SK-N-SH (cell line): Measurements from ENCODE around the gene ATPAF2. TPM values are rescaled to one million over a fixed set of nuclear protein-coding genes. Genes with fewer than 3 reads are reported as not detected.

ENCODE experiments used
- CTCF ChIA-PET: fragments of 300-600, 350-600 bp; formaldehyde crosslinking; extraction: SDS; loops from one replicate; lab custom pipeline; 2021; lab: Yijun Ruan, JAX
- POLR2A ChIA-PET: fragments of 350-600 bp; sonication (Branson Sonifier 250); formaldehyde crosslinking; extraction: SDS; loops from one replicate; lab custom pipeline; 2020; ENCODE audit warnings: antibody characterized with exemption, inconsistent platforms; lab: Yijun Ruan, JAX
- DNase-seq: peaks from one replicate; pipeline ENCODE4 v3.0.0; 2012
- H2AFZ ChIP-seq: fragments of 200-600 bp; sonication (generic); 2 replicates; pipeline ENCODE4 v1.8.1; 2016; ENCODE audit warnings: antibody characterized with exemption, mild to moderate bottlenecking, low read depth
- H3F3A ChIP-seq: fragments of 200-600 bp; sonication (generic); replicated peaks from 2 replicates; pipeline ENCODE3; 2016; ENCODE audit warnings: antibody characterized with exemption, mild to moderate bottlenecking; ENCODE audit not compliant: insufficient read depth
- H3K27ac ChIP-seq, 2 experiments: fragments of 200-500 bp in 1 of 2; fragments of 200-600 bp in 1 of 2; sonication (Bioruptor generic) in 1 of 2; sonication (generic), shearing (Covaris generic) in 1 of 2; 2 replicates each; pipeline versions ENCODE4 v1.5.1 to v1.6.1; 2014 to 2016; ENCODE audit warnings: low read depth in 2 of 2, inconsistent platforms in 1 of 2, low read length in 1 of 2, mild to moderate bottlenecking in 1 of 2, mixed read lengths in 1 of 2
- H3K27me3 ChIP-seq: fragments of 200-600 bp; sonication (generic), shearing (Covaris generic); 2 replicates; pipeline ENCODE4 v1.6.1; 2016; ENCODE audit warnings: mixed run types; ENCODE audit not compliant: insufficient read depth
- H3K36me3 ChIP-seq, 2 experiments: fragments of 200-500 bp in 1 of 2; fragments of 200-600 bp in 1 of 2; sonication (Bioruptor generic) in 1 of 2; sonication (generic) in 1 of 2; replicated peaks in 1 of 2; 2 replicates each; pipeline versions ENCODE3 to v1.5.1; 2014 to 2016; ENCODE audit warnings: low read length in 1 of 2, mild to moderate bottlenecking in 1 of 2; ENCODE audit not compliant: insufficient read depth in 2 of 2, control insufficient read depth in 1 of 2
- H3K4me1 ChIP-seq, 2 experiments: fragments of 200-500 bp in 1 of 2; fragments of 200-600 bp in 1 of 2; sonication (Bioruptor generic) in 1 of 2; sonication (generic), shearing (Covaris generic) in 1 of 2; 2 replicates each; pipeline versions ENCODE4 v1.5.1 to v1.6.1; 2014 to 2016; ENCODE audit warnings: low read depth in 1 of 2, low read length in 1 of 2, mixed run types in 1 of 2; ENCODE audit not compliant: insufficient read depth in 2 of 2, control insufficient read depth in 1 of 2
- H3K4me2 ChIP-seq: fragments of 200-600 bp; sonication (generic), shearing (Covaris generic); 2 replicates; pipeline ENCODE4 v1.6.1; 2017; ENCODE audit warnings: mixed run types
- H3K4me3 ChIP-seq, 2 experiments: fragments of 200-500 bp in 1 of 2; fragments of 200-600 bp in 1 of 2; sonication (Bioruptor generic) in 1 of 2; sonication (generic), shearing (Covaris generic) in 1 of 2; 2 replicates each; pipeline versions ENCODE4 v1.5.1 to v1.8.1; 2014 to 2016; ENCODE audit warnings: low read depth in 2 of 2, inconsistent platforms in 1 of 2, low read length in 1 of 2, mild to moderate bottlenecking in 1 of 2, mixed read lengths in 1 of 2, moderate library complexity in 1 of 2
- H3K79me2 ChIP-seq: fragments of 200-600 bp; sonication (generic); 2 replicates; pipeline ENCODE4 v1.8.1; 2017; ENCODE audit warnings: mild to moderate bottlenecking; ENCODE audit not compliant: insufficient read depth
- H3K9ac ChIP-seq: fragments of 200-600 bp; sonication (generic); 2 replicates; pipeline ENCODE4 v1.6.1; 2017; ENCODE audit warnings: mixed run types
- H3K9me2 ChIP-seq: fragments of 200-600 bp; sonication (generic); 2 replicates; pipeline ENCODE4 v1.6.1; 2017; ENCODE audit warnings: mixed run types
- H3K9me3 ChIP-seq: fragments of 200-600 bp; sonication (generic); 2 replicates; pipeline ENCODE4 v1.6.1; 2017; ENCODE audit warnings: mixed run types, mild to moderate bottlenecking, moderate library complexity
- H4K20me1 ChIP-seq: fragments of 200-600 bp; sonication (generic); 2 replicates; pipeline ENCODE4 v1.6.1; 2017; ENCODE audit warnings: mild to moderate bottlenecking, mixed run types; ENCODE audit not compliant: insufficient read depth
- CHD2 ChIP-seq: fragments of 150-350 bp; IDR thresholded peaks from 2 replicates; pipeline ENCODE4 v1.6.1; 2018; ENCODE audit warnings: low read length; ENCODE audit not compliant: partially characterized antibody
- ELF1 ChIP-seq: IDR thresholded peaks from 2 replicates; pipeline ENCODE4 v1.4.0; 2012
- EP300 ChIP-seq, 2 experiments: IDR thresholded peaks; 2 replicates each; pipeline versions ENCODE4 v1.4.0 to v1.6.1; 2012; ENCODE audit warnings: borderline replicate concordance in 1 of 2, low read depth in 1 of 2, low read length in 1 of 2
- EZH2phosphoT487 ChIP-seq: fragments of 200-600 bp; sonication (generic); IDR thresholded peaks from 2 replicates; pipeline ENCODE4 v1.6.1; 2017; ENCODE audit warnings: low read depth, mixed run types, mild to moderate bottlenecking, antibody characterized with exemption, moderate library complexity, borderline replicate concordance
- FOSL2 ChIP-seq: IDR thresholded peaks from 2 replicates; pipeline ENCODE4 v1.4.0; 2012; ENCODE audit warnings: low read depth, mild to moderate bottlenecking, moderate library complexity, borderline replicate concordance
- FOXM1 ChIP-seq: IDR thresholded peaks from 2 replicates; pipeline ENCODE4 v1.4.0; 2012; ENCODE audit warnings: low read depth, mild to moderate bottlenecking
- GATA2 ChIP-seq: sonication (generic); formaldehyde crosslinking; IDR thresholded peaks from 2 replicates; pipeline ENCODE4 v1.5.0; 2020; ENCODE audit warnings: mild to moderate bottlenecking, missing genetic modification reagents
- JUND ChIP-seq: IDR thresholded peaks from 2 replicates; pipeline ENCODE4 v1.4.0; 2012
- NFIC ChIP-seq: IDR thresholded peaks from 2 replicates; pipeline ENCODE4 v1.4.0; 2012; ENCODE audit warnings: borderline replicate concordance
- RCOR1 ChIP-seq: fragments of 150-350 bp; IDR thresholded peaks from 2 replicates; pipeline ENCODE4 v1.6.1; 2017; ENCODE audit warnings: antibody characterized with exemption, low read length
- RXRA ChIP-seq: IDR thresholded peaks from 2 replicates; pipeline ENCODE4 v1.4.0; 2012; ENCODE audit warnings: low read depth, mild to moderate bottlenecking, borderline replicate concordance
- SIN3A ChIP-seq: IDR thresholded peaks from 2 replicates; pipeline ENCODE4 v1.6.1; 2012; ENCODE audit warnings: low read depth, mild to moderate bottlenecking, low read length, moderate library complexity, borderline replicate concordance
- TAF1 ChIP-seq: IDR thresholded peaks from 2 replicates; pipeline ENCODE4 v1.6.1; 2012; ENCODE audit warnings: low read depth, mild to moderate bottlenecking, low read length, moderate library complexity, borderline replicate concordance
- TCF12 ChIP-seq: IDR thresholded peaks from 2 replicates; pipeline ENCODE4 v1.4.0; 2012
- TEAD4 ChIP-seq: IDR thresholded peaks from 2 replicates; pipeline ENCODE4 v1.4.0; 2012; ENCODE audit warnings: mild to moderate bottlenecking, borderline replicate concordance; ENCODE audit not compliant: insufficient read depth
- YY1 ChIP-seq: IDR thresholded peaks from 2 replicates; pipeline ENCODE4 v1.4.0; 2012; ENCODE audit warnings: low read depth, mild to moderate bottlenecking
- WGBS: methylation state at CpG from one replicate; pipeline ENCODE4 v1.1.6; 2017; ENCODE audit warnings: low lambda C conversion rate; 5-methylcytosine and 5-hydroxymethylcytosine counted together
- polyA plus RNA-seq, 3 experiments: library from polyadenylated mRNA; depleted of rRNA; stranded (reverse); fragments of >200 nt; gene quantifications; 2 replicates each; pipeline ENCODE4 v1.2.3, GENCODE V29; 2012
- TF ChIP-seq, protein P1 (sequence below): IDR thresholded peaks from 2 replicates; pipeline ENCODE4; 2012
- TF ChIP-seq, protein P2 (sequence below): fragments of 150-350 bp; IDR thresholded peaks from 2 replicates; pipeline ENCODE4 v1.6.1; 2017; ENCODE audit warnings: antibody characterized with exemption, low read length, low read depth, borderline replicate concordance
- TF ChIP-seq, protein P3 (sequence below): fragments of 150-350 bp; IDR thresholded peaks from 2 replicates; pipeline ENCODE4 v1.6.1; 2016; ENCODE audit warnings: mild to moderate bottlenecking, low read depth, low read length
- TF ChIP-seq, protein P4 (sequence below): IDR thresholded peaks from 2 replicates; pipeline ENCODE4 v1.4.0; 2012; ENCODE audit warnings: low read depth, borderline replicate concordance

The ATPAF2 gene
- polyA plus RNA-seq, 1 of the 3 experiments (the other 2 are of a cell fraction): 20.8 TPM

DNA sequence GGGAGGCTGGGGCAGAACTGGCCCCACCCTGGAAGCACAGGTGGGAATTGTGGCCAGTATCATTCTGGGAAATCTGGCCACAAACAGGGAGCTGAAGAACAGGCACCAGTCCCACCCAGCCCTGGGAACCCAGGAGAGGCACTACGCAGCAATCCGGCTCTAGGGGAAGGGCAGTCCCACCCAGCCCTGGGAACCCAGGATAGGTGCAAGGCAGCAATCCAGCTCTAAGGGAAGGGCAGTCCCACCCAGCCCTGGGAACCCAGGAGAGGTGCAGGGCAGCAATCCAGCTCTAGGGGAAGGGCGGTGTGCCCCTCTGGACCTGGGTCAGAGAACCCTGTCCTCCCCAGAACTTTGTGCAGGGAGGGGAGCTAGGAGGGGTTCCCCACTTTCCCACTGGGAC lies 59.2 kb downstream of the ATPAF2 start:
- Histone ChIP-seq H3K27me3 (no peaks in the 10 kb centered on the region), H3K9me3 (no peaks in the 10 kb centered on the region), H3K9me2 (no peaks in the 10 kb centered on the region), H3K27ac (no peak overlapping the region), H3K4me1 (peaks cover 0 to 4% of the 10 kb centered on the region in 2 experiments; a peak in 1 of 4 replicates), H3K36me3 (no peaks in the 10 kb centered on the region), H3F3A (no peaks in the 10 kb centered on the region), H3K4me3 (no peak overlapping the region), H3K9ac (no peak overlapping the region), H3K79me2 (no peaks in the 10 kb centered on the region), H2AFZ (no peak overlapping the region), H4K20me1 (no peaks in the 10 kb centered on the region), H3K4me2 (no peak overlapping the region)
- no peak for DNase-seq
- TF ChIP-seq YY1 (no peak), CHD2 (no peak), TCF12 (no peak), GATA2 (CRISPR knock-in tag) (no peak), RXRA (no peak), EP300 (IDR thresholded peaks at IDR 0.05; ENCODE audit: borderline replicate concordance in 1 of 2, low read depth in 1 of 2, low read length in 1 of 2) (no peak), TEAD4 (no peak), SIN3A (no peak)
- TF ChIP-seq, protein P1, sequence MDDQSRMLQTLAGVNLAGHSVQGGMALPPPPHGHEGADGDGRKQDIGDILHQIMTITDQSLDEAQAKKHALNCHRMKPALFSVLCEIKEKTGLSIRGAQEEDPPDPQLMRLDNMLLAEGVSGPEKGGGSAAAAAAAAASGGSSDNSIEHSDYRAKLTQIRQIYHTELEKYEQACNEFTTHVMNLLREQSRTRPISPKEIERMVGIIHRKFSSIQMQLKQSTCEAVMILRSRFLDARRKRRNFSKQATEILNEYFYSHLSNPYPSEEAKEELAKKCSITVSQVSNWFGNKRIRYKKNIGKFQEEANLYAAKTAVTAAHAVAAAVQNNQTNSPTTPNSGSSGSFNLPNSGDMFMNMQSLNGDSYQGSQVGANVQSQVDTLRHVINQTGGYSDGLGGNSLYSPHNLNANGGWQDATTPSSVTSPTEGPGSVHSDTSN: no peak
- TF ChIP-seq, protein P2, sequence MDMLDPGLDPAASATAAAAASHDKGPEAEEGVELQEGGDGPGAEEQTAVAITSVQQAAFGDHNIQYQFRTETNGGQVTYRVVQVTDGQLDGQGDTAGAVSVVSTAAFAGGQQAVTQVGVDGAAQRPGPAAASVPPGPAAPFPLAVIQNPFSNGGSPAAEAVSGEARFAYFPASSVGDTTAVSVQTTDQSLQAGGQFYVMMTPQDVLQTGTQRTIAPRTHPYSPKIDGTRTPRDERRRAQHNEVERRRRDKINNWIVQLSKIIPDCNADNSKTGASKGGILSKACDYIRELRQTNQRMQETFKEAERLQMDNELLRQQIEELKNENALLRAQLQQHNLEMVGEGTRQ: no peak
- no CpG with 5 or more reads among the region's 3 CpGs for WGBS
- CTCF ChIA-PET: interaction anchor here (0.8 to 1.7 kb wide), 2 partner anchors 14 to 24 kb away, joined by 3 to 5 read pairs; no protein-coding TSS in a partner anchor
- POLR2A ChIA-PET: no interaction called here

DNA sequence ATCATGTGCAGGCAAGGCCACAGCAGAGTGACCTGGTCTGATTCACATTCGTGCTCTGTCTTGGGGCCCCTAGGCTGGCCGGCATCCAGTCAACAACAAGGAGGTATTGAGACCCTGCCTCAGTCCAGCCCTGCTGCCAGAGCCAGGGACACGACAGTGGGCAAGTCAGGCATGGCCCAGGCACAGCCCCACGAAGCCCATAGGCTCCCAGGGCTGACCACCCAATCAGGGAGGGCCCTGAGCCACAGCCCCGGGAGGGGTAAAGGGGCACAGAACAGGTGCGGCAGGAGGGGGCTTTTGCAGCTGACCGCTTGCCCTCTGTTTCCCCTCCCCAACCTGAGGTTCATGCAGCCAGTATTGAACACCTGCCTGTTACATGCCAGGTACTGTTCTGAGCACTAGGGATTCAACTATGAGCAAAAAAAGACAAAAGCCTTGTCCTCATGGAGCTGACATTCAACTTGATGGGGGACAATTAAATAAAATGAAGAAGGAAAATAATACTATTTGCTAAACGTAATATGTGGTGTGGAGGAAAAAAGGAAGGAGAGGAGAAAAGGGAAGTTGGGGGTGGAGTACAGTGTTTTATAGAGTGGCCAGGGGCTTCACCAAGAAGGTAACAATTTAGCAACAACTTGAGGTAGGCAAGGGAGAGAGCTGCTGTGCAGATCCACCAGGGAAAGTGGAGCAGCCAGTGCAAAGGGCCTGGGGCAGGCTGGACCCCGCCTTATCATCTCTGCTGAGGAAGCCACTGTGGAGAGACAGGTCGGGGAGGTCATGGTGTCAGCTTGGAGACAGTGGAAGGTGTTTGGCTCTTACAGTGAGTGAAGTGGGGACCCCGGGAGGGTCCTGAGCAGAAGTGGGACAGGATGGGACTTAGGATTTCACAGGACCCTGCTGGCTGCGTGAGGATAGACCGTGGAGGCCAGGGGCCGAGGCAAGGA lies 60.2 kb downstream of the ATPAF2 start:
- Histone ChIP-seq H3K9ac (no peak overlapping the region), H3K4me1 (peaks cover 0 to 4% of the 10 kb centered on the region in 2 experiments; a peak in 1 of 4 replicates), H3K36me3 (no peaks in the 10 kb centered on the region), H4K20me1 (no peaks in the 10 kb centered on the region), H3K27me3 (no peaks in the 10 kb centered on the region), H3K9me3 (no peaks in the 10 kb centered on the region), H3K79me2 (no peaks in the 10 kb centered on the region), H3K4me2 (no peak overlapping the region), H3K27ac (no peak overlapping the region), H3F3A (no peaks in the 10 kb centered on the region), H3K9me2 (no peaks in the 10 kb centered on the region), H2AFZ (no peak overlapping the region), H3K4me3 (no peak overlapping the region)
- CTCF ChIA-PET: interaction anchor here (0.7 to 1.7 kb wide), 2 partner anchors 16 to 239 kb away, joined by 3 to 5 read pairs; no protein-coding TSS in a partner anchor
- no peak for DNase-seq
- POLR2A ChIA-PET: no interaction called here
- WGBS: 89% methylated on average over 11 of the region's 14 CpGs
- TF ChIP-seq, protein P1: no peak
- TF ChIP-seq NFIC: no peak
- no peak for TF ChIP-seq EP300 (IDR thresholded peaks at IDR 0.05; ENCODE audit: borderline replicate concordance in 1 of 2, low read depth in 1 of 2, low read length in 1 of 2)
- TF ChIP-seq FOSL2: no peak
- no peak for TF ChIP-seq JUND
- no peak for TF ChIP-seq TAF1
- no peak for TF ChIP-seq FOXM1
- TF ChIP-seq, protein P3, sequence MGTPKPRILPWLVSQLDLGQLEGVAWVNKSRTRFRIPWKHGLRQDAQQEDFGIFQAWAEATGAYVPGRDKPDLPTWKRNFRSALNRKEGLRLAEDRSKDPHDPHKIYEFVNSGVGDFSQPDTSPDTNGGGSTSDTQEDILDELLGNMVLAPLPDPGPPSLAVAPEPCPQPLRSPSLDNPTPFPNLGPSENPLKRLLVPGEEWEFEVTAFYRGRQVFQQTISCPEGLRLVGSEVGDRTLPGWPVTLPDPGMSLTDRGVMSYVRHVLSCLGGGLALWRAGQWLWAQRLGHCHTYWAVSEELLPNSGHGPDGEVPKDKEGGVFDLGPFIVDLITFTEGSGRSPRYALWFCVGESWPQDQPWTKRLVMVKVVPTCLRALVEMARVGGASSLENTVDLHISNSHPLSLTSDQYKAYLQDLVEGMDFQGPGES: no peak
- TF ChIP-seq, protein P4, sequence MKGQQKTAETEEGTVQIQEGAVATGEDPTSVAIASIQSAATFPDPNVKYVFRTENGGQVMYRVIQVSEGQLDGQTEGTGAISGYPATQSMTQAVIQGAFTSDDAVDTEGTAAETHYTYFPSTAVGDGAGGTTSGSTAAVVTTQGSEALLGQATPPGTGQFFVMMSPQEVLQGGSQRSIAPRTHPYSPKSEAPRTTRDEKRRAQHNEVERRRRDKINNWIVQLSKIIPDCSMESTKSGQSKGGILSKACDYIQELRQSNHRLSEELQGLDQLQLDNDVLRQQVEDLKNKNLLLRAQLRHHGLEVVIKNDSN: no peak
- TF ChIP-seq RCOR1: no peak
- no peak for TF ChIP-seq TCF12
- no peak for TF ChIP-seq ELF1
- TF ChIP-seq, protein P2: no peak
- TF ChIP-seq EZH2phosphoT487: no peak
- no peak for TF ChIP-seq TEAD4
